GM12874 (cell line): ENCODE measurements around the gene SYDE2.

Source experiments
- CTCF ChIP-seq: IDR thresholded peaks from 2 replicates; pipeline ENCODE4 v1.5.1; 2011; ENCODE audit warnings: low read depth, mild to moderate bottlenecking, control low read depth, low read length, moderate library complexity; ENCODE audit not compliant: insufficient read depth

Gene SYDE2

GRCh38 chr1:85240174-85240601, 39.4 kb upstream of the SYDE2 start:
- TF ChIP-seq CTCF = 0 out of 2 replicates have a peak, but pooled peaks have one; percentile 14

GRCh38 chr1:85237613-85238012, 36.8 kb upstream of the SYDE2 start:
- TF ChIP-seq CTCF = no peak

- peak; percentile 17; the same call in 1 of the 2 replicates for TF ChIP-seq CTCF
These were observed 29.6 kb upstream of the SYDE2 start for GRCh38 chr1:85230305-85230977.

- TF ChIP-seq CTCF = no peak
These were observed 28.8 kb upstream of the SYDE2 start for GRCh38 chr1:85229574-85230097.

- no peak for TF ChIP-seq CTCF
These were observed 28.2 kb upstream of the SYDE2 start for GRCh38 chr1:85228972-85229371.

- TF ChIP-seq CTCF = no peak
These were observed 25.0 kb upstream of the SYDE2 start for GRCh38 chr1:85225624-85226380.
